ENCODE measurements around the gene STON1.
"Not testable (repeated sequence)": the region's sequence is repeated elsewhere in the genome, so short reads cannot be mapped to it uniquely, and the experiment has no call there.

Gene STON1

DNA sequence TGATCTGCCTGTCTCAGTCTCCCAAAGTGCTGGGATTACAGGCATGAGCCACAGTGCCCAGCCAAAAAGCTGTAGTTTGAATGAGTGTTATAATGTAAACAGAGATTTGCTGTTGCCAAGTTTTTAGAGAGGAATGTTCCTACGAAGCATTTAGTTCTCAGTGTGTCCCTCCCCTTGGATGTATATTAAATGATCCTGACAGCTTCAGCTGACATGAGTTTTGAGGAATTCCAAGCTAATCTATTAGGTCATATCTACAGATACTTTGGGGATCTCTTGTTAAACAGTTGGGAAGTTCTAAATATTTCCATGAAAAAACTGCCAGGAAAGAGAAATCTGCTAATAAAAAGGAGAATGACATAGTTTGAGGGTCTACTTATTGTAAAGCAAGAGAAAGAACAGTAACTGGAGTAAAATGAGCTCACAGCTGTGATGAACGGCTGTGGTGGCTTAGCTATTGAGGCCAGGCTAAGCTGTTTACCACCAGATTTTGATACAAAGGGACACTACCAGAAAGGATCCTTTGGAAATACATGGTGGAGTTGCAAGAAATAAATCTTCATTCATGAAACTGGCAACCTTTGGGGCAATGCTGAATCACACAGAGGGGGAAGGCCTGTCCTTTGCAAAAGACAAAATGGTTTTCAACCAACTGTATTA lies 2.6 kb upstream of the STON1 start:
- no peak for DNase-seq (ENCODE audit: low spot score)

DNA sequence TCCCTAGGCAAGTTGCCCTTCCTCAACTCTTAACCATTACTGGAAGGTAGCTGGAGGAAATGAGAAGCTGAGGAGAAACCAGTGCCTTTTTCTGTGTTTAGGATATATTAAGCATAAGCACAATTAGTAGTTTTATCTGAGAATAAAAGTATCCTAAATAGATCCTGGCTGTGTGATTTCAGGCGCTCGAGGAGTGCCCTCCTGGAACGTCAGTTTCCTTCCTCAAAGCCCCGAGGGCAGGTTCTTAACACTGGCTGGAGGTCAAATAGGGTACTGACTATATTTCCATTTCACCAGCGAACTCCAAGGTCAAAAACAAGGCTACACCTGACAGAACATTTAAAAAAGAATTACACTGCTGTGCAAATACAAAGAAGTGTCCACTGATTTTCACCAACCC lies 1.5 kb upstream of the STON1 start:
- DNase-seq (ENCODE audit: low spot score) = no peak

DNA sequence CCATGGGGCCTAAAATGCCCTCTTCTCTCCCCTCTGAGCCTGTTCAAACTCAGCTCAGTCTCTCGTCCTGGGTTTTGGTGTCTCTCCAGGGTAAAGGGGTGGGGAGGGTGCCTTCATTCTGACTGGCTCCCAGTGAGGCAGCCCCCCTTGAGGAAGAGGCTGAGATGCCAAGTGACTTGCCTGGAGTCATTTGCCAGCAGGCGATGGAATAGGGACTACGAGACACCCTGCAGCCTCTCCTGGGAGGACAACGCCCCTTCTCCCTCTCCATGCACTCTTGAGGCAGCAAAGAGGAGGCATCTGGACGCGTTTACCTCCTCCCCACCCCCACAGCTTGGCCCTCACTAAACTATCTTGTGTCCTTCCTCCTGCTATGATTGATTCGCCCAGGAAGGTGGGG lies 760 bp upstream of the STON1 start:
- peak; percentile 25 for DNase-seq (ENCODE audit: low spot score)

DNA sequence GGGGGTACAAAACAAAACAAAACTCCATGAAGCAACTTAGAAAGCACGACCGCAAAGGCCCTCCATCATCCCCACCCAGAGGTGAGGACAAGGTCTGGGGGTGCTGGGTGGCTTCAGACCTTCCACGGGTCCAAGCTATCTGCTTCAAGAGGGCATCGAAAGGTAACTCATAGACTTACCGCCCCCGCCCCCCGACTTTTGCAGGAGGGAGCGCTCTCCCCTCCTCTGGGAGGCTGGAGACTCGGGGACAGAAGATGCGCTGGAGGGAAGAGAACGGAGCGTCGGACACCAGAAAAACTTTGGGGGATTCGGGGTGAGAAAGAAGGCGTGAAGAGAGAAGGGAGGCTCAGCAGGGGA lies 300 bp upstream of the STON1 start:
- no peak for DNase-seq (ENCODE audit: low spot score)

DNA sequence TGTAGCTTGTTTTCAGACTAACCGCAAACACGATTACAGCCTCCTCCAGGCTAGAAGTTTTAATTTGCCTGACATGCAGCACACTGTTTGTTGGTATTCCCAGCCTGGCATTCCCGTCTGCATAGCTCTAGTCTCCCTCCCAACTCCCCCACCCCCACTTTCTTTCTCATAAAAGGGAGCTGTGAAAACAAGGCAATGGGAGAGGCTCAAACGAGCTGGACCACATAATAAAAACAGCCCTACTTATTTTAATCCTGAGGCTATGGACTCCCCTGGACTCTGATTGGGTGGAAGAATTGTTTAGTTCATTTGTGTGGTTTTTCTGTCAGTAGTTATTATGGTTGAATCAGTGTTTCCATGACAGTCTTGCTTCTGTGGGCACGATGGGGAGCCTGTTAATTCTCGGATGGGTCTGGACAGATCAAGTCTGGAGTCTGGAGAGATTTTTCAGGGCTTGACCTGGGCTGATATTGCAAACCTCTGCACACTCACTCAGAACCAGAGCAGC lies 1.2 kb downstream of the STON1 start:
- peak; percentile 86 for DNase-seq (ENCODE audit: low spot score)

DNA sequence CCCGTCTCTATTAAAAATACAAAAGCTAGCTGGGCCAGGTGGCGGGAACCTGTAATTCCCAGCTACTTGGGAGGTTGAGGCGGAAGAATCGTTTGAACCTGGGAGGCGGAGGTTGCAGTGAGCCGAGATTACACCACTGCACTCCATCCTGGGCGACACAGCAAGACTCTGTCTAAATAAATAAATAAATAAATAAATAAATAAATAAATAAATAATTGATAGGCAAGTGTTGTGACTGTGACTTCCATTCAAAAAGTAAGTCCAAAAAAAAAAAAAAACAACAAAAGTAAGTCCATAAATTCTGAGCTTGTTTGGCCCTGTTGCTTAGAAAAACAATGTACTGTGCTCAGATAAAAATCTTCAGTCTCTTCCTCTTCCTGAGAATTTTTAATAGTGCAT lies 2.2 kb downstream of the STON1 start:
- DNase-seq (ENCODE audit: low spot score) = no peak

DNA sequence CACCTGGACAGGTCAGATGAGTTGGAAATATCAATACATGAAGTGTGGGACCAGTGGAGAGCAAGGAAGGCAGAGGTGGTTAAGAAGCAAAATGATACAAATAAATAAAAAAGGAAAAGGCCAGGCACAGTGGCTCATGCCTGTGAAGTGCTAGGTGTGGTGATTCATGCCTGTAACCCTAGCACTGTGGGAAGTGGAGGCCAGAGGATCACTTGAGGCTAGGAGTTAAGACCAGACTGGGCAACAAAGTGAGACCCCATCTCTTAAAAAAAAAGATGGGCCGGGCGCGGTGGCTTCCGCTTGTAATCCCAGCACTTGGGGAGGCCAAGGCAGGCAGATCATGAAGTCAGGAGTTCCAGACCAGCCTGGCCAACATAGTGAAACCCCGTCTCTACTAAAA lies 2.9 kb downstream of the STON1 start:
- no peak for DNase-seq (ENCODE audit: low spot score)

DNA sequence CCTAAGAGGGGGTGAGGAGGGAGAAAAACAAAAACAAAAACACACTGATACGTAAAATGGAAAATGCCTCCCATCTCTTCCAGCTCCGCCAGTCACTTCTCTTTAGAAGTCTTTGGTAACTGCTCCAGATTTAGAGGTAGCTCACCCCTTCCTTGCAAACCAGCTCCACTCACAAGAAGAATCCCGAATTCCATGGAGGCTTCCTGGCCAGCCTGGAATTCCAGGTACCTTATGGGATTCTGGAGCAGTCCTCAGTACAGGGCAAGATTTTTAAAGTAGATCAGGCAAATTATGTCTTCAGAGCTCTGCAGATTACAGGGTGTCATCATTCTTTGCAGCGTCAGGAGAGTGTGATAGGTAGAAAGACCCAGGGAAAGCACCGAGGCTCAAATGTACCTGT lies 4.8 kb downstream of the STON1 start:
- no peak for DNase-seq (ENCODE audit: low spot score)

DNA sequence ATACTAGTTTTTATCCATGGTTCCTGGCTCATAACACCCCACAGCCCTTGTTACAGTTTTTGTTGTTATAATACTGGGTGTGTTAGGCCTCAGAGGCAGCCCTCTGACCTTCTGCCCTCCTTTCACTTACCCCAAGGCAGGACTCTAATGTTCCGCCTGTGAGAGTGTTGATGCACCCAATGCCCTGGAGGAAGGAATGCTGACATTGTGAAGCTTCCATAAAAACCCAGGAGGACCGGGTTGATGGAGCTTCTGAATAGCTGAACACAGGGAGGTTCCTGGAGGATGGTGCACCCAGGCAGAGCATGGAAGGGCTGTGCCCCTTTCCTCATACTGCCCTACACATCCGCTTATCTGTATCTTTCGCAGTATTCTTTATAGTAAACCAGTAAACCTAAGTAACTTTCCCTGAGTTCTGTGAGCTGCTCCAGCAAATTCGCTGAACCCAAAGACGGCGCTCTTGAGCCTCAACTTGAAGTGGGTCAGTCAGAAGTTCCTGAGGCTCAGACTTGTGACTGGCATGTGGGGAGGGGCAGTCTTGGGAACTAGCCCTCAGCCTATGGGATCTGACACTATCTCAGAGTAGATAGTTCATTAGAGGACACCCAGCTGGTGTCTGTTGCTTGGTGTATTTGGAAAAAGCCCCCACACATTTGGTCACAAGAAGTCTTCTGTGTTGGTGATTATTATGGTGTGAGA lies 10.4 kb downstream of the STON1 start:
- no peak for DNase-seq (ENCODE audit: low spot score)

DNA sequence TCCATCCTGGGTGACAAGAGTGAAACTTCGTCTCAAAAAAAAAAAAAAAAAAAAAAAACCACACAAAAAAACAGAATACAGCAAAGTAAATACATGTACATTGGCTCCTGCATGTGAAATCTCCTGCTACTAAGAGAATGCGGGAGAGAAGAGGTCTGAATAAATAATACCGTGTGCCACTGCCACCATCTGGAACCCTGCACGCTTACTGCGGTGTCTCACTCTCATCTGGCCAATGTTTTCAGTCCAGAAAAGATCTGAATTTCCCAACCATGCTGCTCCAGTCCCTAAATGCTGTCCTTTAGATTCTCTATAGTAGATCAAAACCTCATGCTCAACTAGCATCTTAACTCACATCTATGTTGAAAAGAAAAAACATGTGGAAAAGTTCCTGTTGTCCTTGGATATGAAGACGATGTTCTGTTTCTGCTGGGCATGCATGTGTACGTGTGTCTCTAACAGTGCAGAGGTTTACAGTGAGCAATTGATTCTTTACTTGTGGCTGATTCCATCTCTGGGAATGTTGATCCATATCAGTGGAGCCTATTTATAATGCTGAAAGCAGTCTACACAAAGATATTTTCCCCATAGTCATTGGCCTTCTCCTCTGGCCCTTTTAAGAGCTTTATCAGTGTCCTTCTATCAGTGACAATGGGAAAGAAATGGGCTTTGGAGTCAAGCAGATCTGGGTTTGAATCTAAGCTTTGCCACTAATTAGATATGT lies 11.9 kb downstream of the STON1 start:
- DNase-seq (ENCODE audit: low spot score) = no peak

DNA sequence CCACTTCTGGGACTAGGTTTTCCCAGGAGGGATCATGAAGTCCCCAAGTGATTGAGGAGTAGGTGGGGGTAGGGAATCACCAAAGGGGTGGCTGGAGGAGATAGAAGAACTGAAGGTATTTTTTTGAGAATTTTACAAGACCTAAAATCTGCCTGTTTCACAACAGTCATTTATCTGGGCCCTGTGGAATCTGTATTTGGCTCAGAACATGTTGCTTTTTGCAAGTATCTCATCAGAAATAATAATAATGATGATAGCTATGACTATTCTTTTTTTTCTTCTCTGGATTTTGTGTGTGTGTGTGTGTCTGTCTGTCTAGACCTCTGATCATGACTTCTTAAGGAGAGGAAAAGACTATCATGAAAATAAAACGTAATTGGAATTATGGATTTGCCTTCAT lies 13.9 kb downstream of the STON1 start:
- DNase-seq (ENCODE audit: low spot score) = no peak

DNA sequence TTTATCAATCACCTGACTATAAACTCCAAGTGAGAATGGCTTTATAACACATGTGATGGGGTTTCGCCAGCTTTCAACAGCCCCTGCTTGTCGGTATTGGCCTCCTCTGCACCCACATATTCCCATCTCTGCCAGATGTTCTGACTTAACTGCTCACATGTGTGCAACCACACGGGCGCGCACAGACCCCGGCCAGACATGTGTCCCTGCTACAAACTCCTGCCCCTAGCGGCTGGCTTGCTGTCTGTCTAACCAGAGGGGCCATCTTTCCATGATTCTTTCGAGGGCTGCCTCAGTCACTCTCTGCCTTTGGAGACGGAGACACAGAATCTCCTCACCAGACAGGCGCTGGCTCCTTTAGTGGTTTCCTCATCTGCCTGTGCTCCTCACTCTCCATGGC lies 15.3 kb downstream of the STON1 start:
- no peak for DNase-seq (ENCODE audit: low spot score)

DNA sequence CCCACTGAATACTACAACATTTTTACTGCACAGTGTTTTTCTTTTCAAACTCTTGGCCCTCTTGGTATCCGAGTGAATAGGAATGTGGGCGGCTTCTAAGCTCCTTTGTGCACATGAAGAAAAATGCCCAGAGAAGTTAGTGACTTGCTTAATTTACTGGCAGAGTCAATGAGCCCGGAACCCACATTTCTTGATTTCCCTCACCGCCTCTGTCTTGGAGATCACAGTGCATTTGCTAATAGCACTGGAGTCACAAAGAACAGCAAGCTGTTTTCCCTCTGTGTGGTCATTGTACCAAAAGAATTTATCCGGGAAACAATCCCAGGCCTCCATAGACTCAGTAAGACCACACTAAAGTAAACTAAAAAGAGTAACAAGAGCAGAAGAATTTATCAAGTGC lies 18.9 kb downstream of the STON1 start:
- DNase-seq (ENCODE audit: low spot score) = peak; percentile 54

DNA sequence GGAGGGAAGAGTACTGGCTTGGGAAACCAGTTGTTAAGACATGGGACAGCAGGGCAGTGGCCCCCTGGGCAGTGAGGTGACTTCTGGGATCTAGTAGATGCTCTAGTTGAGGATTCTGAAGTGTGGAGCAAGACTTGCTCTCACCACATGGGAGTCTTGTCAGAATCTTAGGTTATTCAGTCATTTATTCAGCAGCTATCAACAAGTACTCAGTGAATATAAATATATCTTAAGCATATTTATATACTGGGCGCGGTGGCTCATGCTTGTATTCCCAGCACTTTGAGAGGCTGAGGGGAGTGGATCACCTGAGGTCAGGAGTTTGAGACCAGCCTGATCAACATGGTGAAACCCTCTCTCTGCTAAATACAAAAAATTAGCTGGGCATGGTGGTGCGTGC lies 20.0 kb downstream of the STON1 start:
- no peak for DNase-seq (ENCODE audit: low spot score)

DNA sequence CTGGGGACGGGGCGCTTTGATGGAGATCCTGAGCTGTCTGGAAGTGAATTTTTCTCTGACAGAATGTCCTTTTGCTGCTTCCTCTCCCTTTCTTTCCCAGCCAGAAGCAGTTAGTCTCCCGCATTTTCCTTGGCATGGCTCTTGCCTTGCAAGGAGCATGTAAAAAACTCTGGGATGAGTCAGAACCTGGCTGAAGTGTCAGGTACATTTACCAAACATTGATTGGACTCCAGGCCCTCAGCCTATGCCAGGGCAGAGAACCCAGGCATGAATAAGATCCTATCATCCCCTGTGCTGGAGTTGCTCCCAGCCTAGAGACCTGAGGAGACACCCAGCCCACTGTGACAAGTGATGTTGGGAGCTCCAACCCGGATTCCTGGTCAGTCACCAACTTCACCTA lies 21.6 kb downstream of the STON1 start:
- DNase-seq (ENCODE audit: low spot score) = no peak

DNA sequence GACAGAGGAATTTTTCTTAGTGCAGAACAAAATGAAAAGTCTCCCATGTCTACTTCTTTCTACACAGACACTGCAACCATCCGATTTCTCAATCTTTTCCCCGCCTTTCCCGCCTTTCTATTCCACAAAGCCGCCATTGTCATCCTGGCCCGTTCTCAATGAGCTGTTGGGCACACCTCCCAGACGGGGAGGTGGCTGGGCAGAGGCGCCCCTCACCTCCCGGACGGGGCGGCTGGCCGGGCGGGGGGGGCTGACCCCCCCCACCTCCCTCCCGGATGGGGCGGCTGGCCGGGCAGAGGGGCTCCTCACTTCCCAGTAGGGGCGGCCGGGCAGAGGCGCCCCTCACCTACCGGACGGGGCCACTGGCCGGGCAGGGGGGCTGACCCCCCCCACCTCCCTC lies 25.1 kb downstream of the STON1 start:
- not testable (repeated sequence) for DNase-seq (ENCODE audit: low spot score)

DNA sequence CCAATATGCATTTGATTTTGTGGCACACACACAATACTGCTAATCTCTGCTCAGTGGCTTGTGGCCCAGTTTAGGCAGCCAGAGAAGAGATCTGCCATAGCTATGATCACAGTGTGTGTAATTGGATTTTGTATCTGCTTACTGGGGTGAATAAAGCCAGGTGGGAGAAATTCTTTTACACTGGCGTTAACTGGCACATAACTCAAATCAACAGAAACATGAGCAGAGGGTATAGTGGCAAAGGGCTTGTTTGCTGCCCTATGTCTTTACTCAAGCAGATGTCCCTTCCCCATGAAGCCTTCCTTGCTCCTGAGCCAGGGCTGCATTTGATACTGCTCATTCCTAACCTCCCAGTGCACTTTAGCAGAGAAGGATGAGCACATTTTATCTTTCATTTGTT lies 28.5 kb downstream of the STON1 start:
- DNase-seq (ENCODE audit: low spot score) = no peak

DNA sequence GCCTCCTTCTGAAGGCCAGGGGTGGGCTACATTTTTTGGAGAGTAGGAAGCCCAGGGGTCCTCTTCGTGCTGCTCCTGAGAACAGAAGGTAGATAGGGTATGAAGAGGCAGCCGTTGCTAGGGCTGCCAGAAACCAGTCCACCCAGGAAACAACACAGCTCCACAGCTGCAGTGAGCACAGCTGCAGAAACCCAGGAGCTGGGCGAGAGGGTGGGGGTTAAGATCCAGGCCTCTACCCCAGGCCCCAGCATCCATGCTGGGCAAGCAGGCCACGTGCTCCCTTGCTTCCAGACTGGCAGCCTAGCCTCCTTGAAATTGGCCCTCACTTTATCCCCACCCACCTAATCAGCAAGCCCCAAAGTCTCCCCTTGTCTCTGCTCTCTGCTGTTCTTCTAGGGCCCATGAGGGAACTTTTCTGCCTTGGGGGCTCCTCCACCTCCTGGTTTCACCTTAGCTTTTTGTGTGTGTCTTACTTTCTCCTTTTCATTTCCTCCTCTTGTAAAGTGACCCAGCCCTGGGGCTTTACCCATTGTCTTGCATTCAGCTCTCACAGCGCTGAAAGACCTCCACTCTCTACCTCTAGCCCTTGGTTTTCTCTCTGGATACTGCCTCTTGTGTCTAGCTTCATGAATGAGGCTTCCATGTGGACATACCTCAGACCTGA lies 30.7 kb downstream of the STON1 start:
- DNase-seq (ENCODE audit: low spot score) = no peak

DNA sequence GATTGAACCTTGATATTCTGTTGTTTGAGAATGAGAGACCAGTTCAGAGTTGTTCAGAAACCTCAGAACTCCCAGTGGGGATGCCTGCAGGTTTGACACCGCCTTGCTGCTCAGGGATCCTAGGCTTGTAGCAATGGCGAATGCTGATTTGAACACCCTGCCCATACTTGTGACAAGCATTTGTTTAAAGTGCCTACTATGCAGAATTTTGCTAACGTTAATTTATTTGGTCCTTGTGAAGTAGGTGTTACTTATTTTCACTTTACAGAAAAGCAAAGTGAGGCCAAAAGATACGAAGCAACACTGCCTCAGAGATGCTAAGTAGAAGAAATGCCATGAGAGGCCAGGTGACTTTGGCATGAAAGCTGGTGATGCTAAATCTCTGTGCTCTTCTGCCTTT lies 32.3 kb downstream of the STON1 start:
- DNase-seq (ENCODE audit: low spot score) = no peak

DNA sequence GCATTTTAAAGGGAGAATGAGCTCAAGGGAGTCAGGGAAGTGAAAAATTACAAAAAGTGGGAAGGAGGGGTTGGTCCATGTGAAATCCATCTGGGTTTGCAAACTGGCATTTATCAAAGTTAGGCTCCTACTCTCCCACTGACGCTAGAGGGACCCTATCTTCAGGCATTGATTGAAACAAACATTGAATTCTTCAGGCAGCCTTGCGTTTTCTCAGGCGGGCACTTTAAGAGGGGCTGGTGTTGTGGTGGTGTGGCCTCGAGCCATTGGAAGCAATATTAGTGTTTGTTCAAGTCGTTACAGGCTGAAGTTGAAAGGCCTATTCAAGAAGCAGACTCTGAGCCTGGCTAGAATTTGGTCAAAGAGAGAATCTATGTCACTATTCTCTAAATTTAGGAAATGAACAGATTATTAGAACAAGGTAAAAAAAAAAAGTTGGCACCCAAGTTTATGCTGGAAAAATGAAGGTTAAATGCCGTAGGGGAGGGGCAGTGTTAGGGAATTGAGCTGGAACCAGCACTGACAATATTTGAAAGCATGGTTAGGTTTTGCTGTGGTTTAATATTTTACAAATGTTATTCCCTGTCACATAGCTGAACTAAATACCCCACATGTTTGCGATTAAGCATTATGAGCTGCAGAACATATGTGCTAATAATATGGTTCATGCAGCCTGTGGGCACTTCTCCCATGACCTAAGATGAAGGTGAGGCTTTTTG lies 36.8 kb downstream of the STON1 start:
- DNase-seq (ENCODE audit: low spot score) = peak; percentile 60

DNA sequence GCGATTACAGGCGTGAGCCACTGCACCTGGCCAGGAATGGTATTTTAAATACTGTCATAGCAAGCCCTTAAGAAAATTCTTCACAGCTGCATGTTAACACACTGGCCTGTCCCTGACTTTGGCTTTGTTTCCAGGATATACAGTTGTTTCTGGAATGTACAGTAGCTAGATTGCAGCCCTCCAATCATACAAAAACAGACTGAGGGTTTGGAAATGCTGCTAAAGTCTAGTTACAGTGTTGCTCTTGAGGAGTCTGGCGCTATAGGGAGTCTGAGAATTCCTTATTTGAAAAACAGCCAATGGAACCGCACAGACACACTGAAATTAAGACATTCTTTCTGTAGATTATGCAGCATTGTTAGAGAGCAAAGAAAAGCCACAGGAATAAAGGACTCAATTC lies 37.7 kb downstream of the STON1 start:
- DNase-seq (ENCODE audit: low spot score) = no peak

DNA sequence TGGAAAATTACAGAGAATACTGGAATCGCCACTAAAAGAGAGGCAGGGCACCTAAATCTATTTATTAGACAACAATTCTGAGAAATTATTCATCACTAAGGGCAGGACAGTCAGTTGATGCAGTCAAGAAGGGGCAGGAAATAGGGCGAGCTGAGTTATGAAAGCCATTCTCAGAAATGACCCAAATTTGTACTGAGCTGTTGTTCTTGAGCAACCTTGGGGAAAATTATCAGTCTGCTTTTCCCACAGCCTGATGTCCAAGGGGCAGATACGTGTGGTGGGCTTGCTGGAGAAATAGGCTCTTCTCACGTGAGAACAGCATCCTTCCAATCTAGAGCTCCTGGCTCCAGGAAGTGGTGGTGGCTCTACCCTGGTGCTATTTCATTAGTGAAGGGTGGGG lies 38.6 kb downstream of the STON1 start:
- no peak for DNase-seq (ENCODE audit: low spot score)
